HCT116 (cell line): ENCODE results near the gene STON2. TPM values are rescaled to one million over a fixed set of nuclear protein-coding genes. Genes with fewer than 3 reads are reported as not detected.

ENCODE experiments used
- ATAC-seq: fragments of 200-7000 bp; cut with Tn5 transposase; 2 replicates; pipeline ENCODE4 v1.9.1; 2020; ENCODE audit warnings: mild to moderate bottlenecking, moderate library complexity
- BruUV-seq: library from RNA; stranded (reverse); fragments of 400-500 nt; replicated peaks from 2 replicates; lab custom pipeline; 2021; lab: Mats Ljungman, UMichigan
- CTCF ChIA-PET: fragments of 300-600 bp; sonication (Branson Sonifier 250); formaldehyde crosslinking; loops from one replicate; lab custom pipeline; 2021; ENCODE audit warnings: antibody characterized with exemption; lab: Charles Lee
- POLR2A ChIA-PET: fragments of 300-600, 350-600 bp; sonication (Branson Sonifier 250); formaldehyde crosslinking; loops from one replicate; lab custom pipeline; 2021; ENCODE audit warnings: antibody characterized with exemption; lab: Charles Lee
- RAD21 ChIA-PET, 2 experiments: fragments of 300-600 bp; sonication (Branson Sonifier 250); formaldehyde crosslinking; loops; one replicate each; lab custom pipeline; 2023; ENCODE audit warnings: low total read pairs in 2 of 2; ENCODE audit not compliant: uncharacterized antibody in 2 of 2, unreplicated experiment in 2 of 2, low non-redundant PET in 1 of 2; lab: Charles Lee
- DNase-seq: peaks from one replicate; pipeline ENCODE4 v3.0.0-alpha.2; 2010; ENCODE audit warnings: low read depth, low spot score
- H2AFZ ChIP-seq: fragments of 200-600 bp; shearing (Covaris generic), sonication (generic); 2 replicates; pipeline ENCODE4 v1.6.1; 2017; ENCODE audit warnings: low read depth, mixed run types, mixed read lengths, antibody characterized with exemption, low read length; ENCODE audit not compliant: poor library complexity, severe bottlenecking
- H3K27ac ChIP-seq: 2 replicates; pipeline ENCODE4 v1.5.1; 2012; ENCODE audit warnings: low read depth, low read length
- H3K27me3 ChIP-seq: fragments of 200-600 bp; sonication (generic); 2 replicates; pipeline ENCODE4 v1.6.1; 2016; ENCODE audit warnings: mixed run types, low read length, mixed read lengths; ENCODE audit not compliant: insufficient read depth
- H3K36me3 ChIP-seq, 2 experiments: fragments of 200-500 bp in 1 of 2; fragments of 200-600 bp in 1 of 2; sonication (Bioruptor generic) in 1 of 2; sonication (generic) in 1 of 2; 2 replicates each; pipeline versions ENCODE4 v1.5.1 to v1.6.1; 2014 to 2016; ENCODE audit warnings: low read length in 2 of 2, inconsistent platforms in 1 of 2, mixed read lengths in 1 of 2, mixed run types in 1 of 2; ENCODE audit not compliant: insufficient read depth in 2 of 2, control insufficient read depth in 1 of 2
- H3K4me1 ChIP-seq, 2 experiments: fragments of 200-600 bp in 1 of 2; sonication (generic) in 1 of 2; 2 replicates each; pipeline versions ENCODE4 v1.5.1 to v1.6.1; 2012 to 2017; ENCODE audit warnings: low read length in 2 of 2, inconsistent platforms in 1 of 2, mild to moderate bottlenecking in 1 of 2, mixed read lengths in 1 of 2, mixed run types in 1 of 2, moderate library complexity in 1 of 2; ENCODE audit not compliant: insufficient read depth in 2 of 2, control insufficient read depth in 1 of 2
- H3K4me2 ChIP-seq: fragments of 200-600 bp; sonication (generic); 2 replicates; pipeline ENCODE4 v1.6.1; 2017; ENCODE audit warnings: mixed run types, low read length, mixed read lengths
- H3K4me3 ChIP-seq, 2 experiments: fragments of 200-600 bp in 1 of 2; sonication (generic) in 1 of 2; replicated peaks in 1 of 2; 2 replicates each; pipeline ENCODE4 v1.5.1; 2011 to 2016; ENCODE audit warnings: low read length in 2 of 2, control low read depth in 1 of 2, low read depth in 1 of 2, mild to moderate bottlenecking in 1 of 2, mixed read lengths in 1 of 2, mixed run types in 1 of 2
- H3K79me2 ChIP-seq: fragments of 200-600 bp; sonication (generic); 2 replicates; pipeline ENCODE4 v1.6.1; 2017; ENCODE audit warnings: mild to moderate bottlenecking, mixed run types, low read length, moderate library complexity, mixed read lengths; ENCODE audit not compliant: insufficient read depth
- H3K9ac ChIP-seq: fragments of 200-600 bp; sonication (generic); 2 replicates; pipeline ENCODE4 v1.6.1; 2016; ENCODE audit warnings: low read length, mixed read lengths
- H3K9me2 ChIP-seq: fragments of 200-600 bp; sonication (generic), shearing (Covaris generic); 2 replicates; pipeline ENCODE4 v1.6.1; 2017; ENCODE audit warnings: mixed run types, mild to moderate bottlenecking, moderate library complexity; ENCODE audit not compliant: insufficient read depth
- H3K9me3 ChIP-seq, 2 experiments: fragments of 200-500 bp in 1 of 2; fragments of 200-600 bp in 1 of 2; sonication (Bioruptor generic) in 1 of 2; sonication (generic) in 1 of 2; 2 replicates each; pipeline ENCODE4 v1.6.1; 2014 to 2017; ENCODE audit warnings: low read length in 2 of 2, mixed read lengths in 2 of 2, inconsistent platforms in 1 of 2, low read depth in 1 of 2, mild to moderate bottlenecking in 1 of 2, mixed run types in 1 of 2, moderate library complexity in 1 of 2; ENCODE audit not compliant: control insufficient read depth in 1 of 2, insufficient read depth in 1 of 2
- H4K20me1 ChIP-seq: fragments of 200-600 bp; sonication (generic), shearing (Covaris generic); 2 replicates; pipeline ENCODE4 v1.6.1; 2017; ENCODE audit warnings: mixed run types, mild to moderate bottlenecking, moderate library complexity; ENCODE audit not compliant: insufficient read depth
- CBX3 ChIP-seq: IDR thresholded peaks from 2 replicates; pipeline ENCODE4 v1.6.1; 2012; ENCODE audit warnings: low read depth
- CEBPB ChIP-seq: IDR thresholded peaks from 2 replicates; pipeline ENCODE4 v1.6.1; 2012; ENCODE audit warnings: low read depth
- EGR1 ChIP-seq: IDR thresholded peaks from 2 replicates; pipeline ENCODE4 v1.6.1; 2012; ENCODE audit warnings: low read depth
- EZH2 ChIP-seq: fragments of 200-600 bp; sonication (generic); IDR thresholded peaks from 2 replicates; pipeline ENCODE4 v1.6.1; 2017; ENCODE audit warnings: antibody characterized with exemption, mixed run types
- MAX ChIP-seq: IDR thresholded peaks from 2 replicates; pipeline ENCODE4 v1.6.1; 2012
- POLR2AphosphoS5 ChIP-seq: IDR thresholded peaks from 2 replicates; pipeline ENCODE4 v1.6.1; 2011; ENCODE audit warnings: mild to moderate bottlenecking, low read depth, low read length, moderate library complexity
- RAD21 ChIP-seq: IDR thresholded peaks from 2 replicates; pipeline ENCODE4 v1.6.1; 2012; ENCODE audit warnings: low read depth, mild to moderate bottlenecking
- REST ChIP-seq: IDR thresholded peaks from 2 replicates; pipeline ENCODE4 v1.6.1; 2012; ENCODE audit warnings: low read depth
- SIN3A ChIP-seq: IDR thresholded peaks from 2 replicates; pipeline ENCODE4 v1.6.1; 2012; ENCODE audit warnings: low read depth
- SP1 ChIP-seq: IDR thresholded peaks from 2 replicates; pipeline ENCODE4 v1.6.1; 2012; ENCODE audit warnings: low read depth
- SRF ChIP-seq: IDR thresholded peaks from 2 replicates; pipeline ENCODE4 v1.6.1; 2012; ENCODE audit warnings: low read depth
- TCF7L2 ChIP-seq: IDR thresholded peaks from 2 replicates; pipeline ENCODE4 v1.7.0; 2011; ENCODE audit warnings: borderline replicate concordance, inconsistent platforms; ENCODE audit not compliant: insufficient read depth, insufficient read length; ENCODE audit errors: extremely low read depth
- YY1 ChIP-seq: IDR thresholded peaks from 2 replicates; pipeline ENCODE4 v1.6.1; 2011; ENCODE audit warnings: low read length, low read depth, moderate library complexity, mild to moderate bottlenecking; ENCODE audit not compliant: insufficient replicate concordance; ENCODE audit errors: extremely low read depth
- ZBTB33 ChIP-seq: IDR thresholded peaks from 2 replicates; pipeline ENCODE4 v1.6.1; 2011; ENCODE audit warnings: mild to moderate bottlenecking, low read length, moderate library complexity; ENCODE audit not compliant: insufficient replicate concordance; ENCODE audit errors: extremely low read depth
- ZFX ChIP-seq: fragments of 450-650 bp; IDR thresholded peaks from 2 replicates; pipeline ENCODE4 v1.6.1; 2017
- intact Hi-C: fragments of 100-400 bp; cut with micrococcal nuclease; formaldehyde crosslinking; loops from 2 replicates; pipeline ENCODE4 v1.10.0; 2022
- total RNA-seq: library from RNA; stranded (reverse); gene quantifications from one replicate; pipeline ENCODE4 v1.2.1, GENCODE V29; 2021; ENCODE audit not compliant: unreplicated experiment

STON2 gene
- total RNA-seq, 1 experiment from 2014 or later, result 4.1 TPM

GRCh38 chr14:81363746-81364378 lies 36.3 kb downstream of the STON2 start (continued):
- TF ChIP-seq REST (no peak), YY1 (no peak)

- Histone ChIP-seq H3K9me2 (no peaks in the 10 kb centered on the region), H3K4me2 (no peak overlapping the region), H3K36me3 (no peaks in the 10 kb centered on the region), H3K9ac (no peak overlapping the region), H3K27me3 (no peaks in the 10 kb centered on the region), H3K9me3 (no peaks in the 10 kb centered on the region), H2AFZ (no peak overlapping the region), H3K4me1 (no peaks in the 10 kb centered on the region), H3K79me2 (no peaks in the 10 kb centered on the region), H3K27ac (no peak overlapping the region), H4K20me1 (no peaks in the 10 kb centered on the region), H3K4me3 (no peak overlapping the region)
- POLR2A ChIA-PET, result no interaction called here
- DNase-seq, result no peak
- RAD21 ChIA-PET, result no interaction called here
- no TSS peak for BruUV-seq
- CTCF ChIA-PET, result no interaction called here
- ATAC-seq, result no peak
- intact Hi-C loops, result no loop called here
- no peak for TF ChIP-seq REST
- no peak for TF ChIP-seq POLR2AphosphoS5
- TF ChIP-seq ZBTB33, result no peak
- TF ChIP-seq EZH2, result no peak
- no peak for TF ChIP-seq SRF
- no peak for TF ChIP-seq CBX3
- TF ChIP-seq SP1, result no peak
- TF ChIP-seq TCF7L2, result no peak
- no peak for TF ChIP-seq RAD21
- TF ChIP-seq ZFX, result no peak
- TF ChIP-seq MAX, result no peak
- no peak for TF ChIP-seq CEBPB
- no peak for TF ChIP-seq YY1
- TF ChIP-seq SIN3A, result no peak
- TF ChIP-seq EGR1, result no peak
These were observed 46.3 kb downstream of the STON2 start for GRCh38 chr14:81353691-81354323.
